ENCODE measurements around the gene KLHL24.

DNA sequence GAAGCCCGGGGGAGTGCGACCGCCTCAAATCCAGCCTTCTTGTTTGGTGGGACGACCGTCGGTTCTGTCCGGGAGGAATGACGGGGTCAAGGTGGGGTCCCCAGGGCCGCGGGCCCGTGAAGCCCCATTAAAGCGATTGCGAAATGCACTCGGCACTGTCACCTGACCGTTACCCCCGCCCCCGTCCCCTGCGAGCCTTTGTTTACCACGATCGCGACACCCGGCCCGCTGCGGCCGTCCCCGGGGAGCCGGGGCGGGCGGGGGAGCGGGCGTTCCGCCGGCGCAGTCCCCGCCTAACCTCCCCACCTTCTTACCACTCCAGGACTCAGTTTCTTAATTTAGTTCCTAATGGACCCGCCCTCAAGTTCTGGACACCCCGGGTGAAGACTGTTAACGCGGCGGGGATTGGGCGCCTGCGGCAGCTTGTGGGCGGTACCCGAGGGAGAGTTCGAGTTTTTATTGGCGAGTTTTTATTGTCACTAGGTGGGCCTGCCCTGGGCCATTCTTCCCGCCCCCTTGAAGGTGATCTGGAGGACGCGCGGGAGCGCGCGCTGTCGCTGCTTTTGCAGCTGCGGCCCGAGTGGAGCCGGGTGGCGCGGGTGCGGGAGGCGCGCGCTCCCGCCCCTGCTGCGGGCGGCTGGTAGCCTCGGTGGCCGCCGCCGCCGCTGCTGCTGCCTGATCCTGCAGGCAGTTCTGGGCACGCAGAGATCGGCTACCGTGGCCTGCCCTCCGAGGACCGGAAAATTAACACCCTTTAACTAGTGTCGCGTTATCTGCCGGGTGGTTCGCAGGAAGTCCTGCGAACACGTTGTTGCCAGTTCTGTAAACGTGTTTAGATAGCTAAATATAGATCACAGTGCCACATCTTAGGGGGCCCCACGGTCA is 1.0 kb downstream of the KLHL24 start:
- TF ChIP-seq NFRKB (IDR thresholded peaks at IDR 0.05) (no peak), SP1 (IDR thresholded peaks at IDR 0.05) (no peak), TARDBP (IDR thresholded peaks at IDR 0.05) (no peak), CTBP1 (IDR thresholded peaks at IDR 0.05; ENCODE audit: borderline replicate concordance) (no peak), ELF4 (IDR thresholded peaks at IDR 0.05) (no peak), SUZ12 (IDR thresholded peaks at IDR 0.05) (no peak)

Data from HEK293T (cell line).